GM21529 (cell line): ENCODE data around the gene CGREF1.
A peak's percentile ranks its signal among the peaks of the same experiment; 100 is the strongest.

Source experiments
- ATAC-seq: cut with Tn5 transposase; IDR thresholded peaks from one replicate; pipeline ENCODE4 v1.9.1; 2021; ENCODE audit not compliant: unreplicated experiment

Gene CGREF1

GRCh38 chr2:27050996-27051901, 67.7 kb downstream of the CGREF1 start, which contains the start of gene AGBL5:
TSS of gene AGBL5 (plus strand) at chr2:27051668. CDS start at chr2:27052959, 1,291 bp downstream.
- peak; percentile 69 for ATAC-seq
